Cardiac fibroblast (primary cell): ENCODE results near the gene PITPNM1.
"Not testable (repeated sequence)": the region's sequence is repeated elsewhere in the genome, so short reads cannot be mapped to it uniquely, and the experiment has no call there.

ENCODE experiments used
- DNase-seq, 2 donors: peaks; one replicate each; pipeline versions ENCODE4 v3.0.0 to v3.0.0-alpha.2; 2010; ENCODE audit warnings: low read depth in 2 of 2
- H3K4me3 ChIP-seq, 2 donors: replicated peaks in 1 of 2; 1 replicate in 1 of 2; 2 replicates in 1 of 2; pipeline ENCODE4 v1.5.1; 2011; ENCODE audit warnings: low read depth in 2 of 2, low read length in 2 of 2, mild to moderate bottlenecking in 2 of 2, moderate library complexity in 1 of 2
- TF ChIP-seq, protein P1 (sequence below): IDR thresholded peaks from one replicate; pipeline ENCODE4 v1.5.1; 2011; ENCODE audit warnings: low read depth, mild to moderate bottlenecking, low read length, inconsistent platforms

PITPNM1 gene

DNA sequence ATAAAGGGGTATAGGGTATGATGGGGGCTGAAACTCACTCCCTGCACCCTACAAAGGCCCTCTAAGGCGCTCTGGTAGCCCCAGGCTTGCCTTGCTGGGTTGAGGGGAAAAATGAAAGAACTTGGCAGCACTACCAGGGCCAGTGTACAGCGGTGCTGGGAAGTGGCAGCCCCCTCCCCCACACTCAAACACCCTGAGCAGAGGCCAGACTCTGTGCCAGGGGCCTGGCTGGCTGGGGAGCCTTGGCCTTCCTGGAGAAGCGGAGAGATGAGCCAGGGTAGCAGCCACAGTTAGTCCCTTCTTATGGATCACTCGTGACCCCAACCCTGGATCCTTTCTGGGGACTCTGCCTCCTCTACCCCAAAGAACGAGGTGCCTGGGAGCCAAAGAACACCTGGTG lies 38.8 kb downstream of the PITPNM1 start:
- TF ChIP-seq, protein P1, sequence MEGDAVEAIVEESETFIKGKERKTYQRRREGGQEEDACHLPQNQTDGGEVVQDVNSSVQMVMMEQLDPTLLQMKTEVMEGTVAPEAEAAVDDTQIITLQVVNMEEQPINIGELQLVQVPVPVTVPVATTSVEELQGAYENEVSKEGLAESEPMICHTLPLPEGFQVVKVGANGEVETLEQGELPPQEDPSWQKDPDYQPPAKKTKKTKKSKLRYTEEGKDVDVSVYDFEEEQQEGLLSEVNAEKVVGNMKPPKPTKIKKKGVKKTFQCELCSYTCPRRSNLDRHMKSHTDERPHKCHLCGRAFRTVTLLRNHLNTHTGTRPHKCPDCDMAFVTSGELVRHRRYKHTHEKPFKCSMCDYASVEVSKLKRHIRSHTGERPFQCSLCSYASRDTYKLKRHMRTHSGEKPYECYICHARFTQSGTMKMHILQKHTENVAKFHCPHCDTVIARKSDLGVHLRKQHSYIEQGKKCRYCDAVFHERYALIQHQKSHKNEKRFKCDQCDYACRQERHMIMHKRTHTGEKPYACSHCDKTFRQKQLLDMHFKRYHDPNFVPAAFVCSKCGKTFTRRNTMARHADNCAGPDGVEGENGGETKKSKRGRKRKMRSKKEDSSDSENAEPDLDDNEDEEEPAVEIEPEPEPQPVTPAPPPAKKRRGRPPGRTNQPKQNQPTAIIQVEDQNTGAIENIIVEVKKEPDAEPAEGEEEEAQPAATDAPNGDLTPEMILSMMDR = no peak
- no peak overlapping the region for H3K4me3 ChIP-seq
- no peak for DNase-seq

DNA sequence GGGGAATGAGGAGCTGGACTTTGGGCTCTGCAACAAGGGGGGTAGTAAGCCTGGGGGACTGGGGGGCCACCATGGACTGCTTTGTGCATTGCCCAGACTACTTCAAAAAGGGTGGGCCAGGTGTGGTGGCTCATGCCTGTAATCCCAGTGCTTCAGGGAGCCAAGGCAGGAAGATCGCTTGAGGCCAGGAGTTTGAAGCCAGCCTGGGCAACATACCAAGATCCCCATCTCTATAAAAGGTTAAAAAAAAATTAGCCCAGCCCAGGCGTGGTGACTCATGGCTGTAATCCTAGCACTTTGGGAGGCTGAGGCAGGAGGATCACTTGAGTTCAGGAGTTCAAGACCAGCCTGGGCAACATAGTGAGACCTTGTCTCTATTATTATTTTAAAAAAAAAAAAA lies 39.6 kb downstream of the PITPNM1 start:
- H3K4me3 ChIP-seq = not testable (repeated sequence)
- DNase-seq = peak; percentile 20 to 38

DNA sequence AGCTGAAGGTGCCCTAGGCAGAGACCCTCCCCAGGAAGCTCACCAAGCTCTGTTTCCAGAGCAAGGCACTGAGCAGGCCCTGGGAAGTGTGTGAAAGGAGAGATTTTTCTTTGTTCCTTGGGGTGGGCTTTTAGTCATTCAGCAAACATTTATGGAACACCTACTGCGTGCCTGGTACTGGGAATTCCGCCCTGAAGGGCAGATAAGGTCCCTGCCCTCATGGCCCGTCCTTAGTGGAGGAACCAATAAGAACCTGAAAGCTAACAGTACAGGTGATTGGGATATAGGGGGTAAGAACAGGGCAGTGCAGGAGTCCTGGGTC lies 40.0 kb downstream of the PITPNM1 start:
- DNase-seq = no peak
- TF ChIP-seq, protein P1 = no peak

DNA sequence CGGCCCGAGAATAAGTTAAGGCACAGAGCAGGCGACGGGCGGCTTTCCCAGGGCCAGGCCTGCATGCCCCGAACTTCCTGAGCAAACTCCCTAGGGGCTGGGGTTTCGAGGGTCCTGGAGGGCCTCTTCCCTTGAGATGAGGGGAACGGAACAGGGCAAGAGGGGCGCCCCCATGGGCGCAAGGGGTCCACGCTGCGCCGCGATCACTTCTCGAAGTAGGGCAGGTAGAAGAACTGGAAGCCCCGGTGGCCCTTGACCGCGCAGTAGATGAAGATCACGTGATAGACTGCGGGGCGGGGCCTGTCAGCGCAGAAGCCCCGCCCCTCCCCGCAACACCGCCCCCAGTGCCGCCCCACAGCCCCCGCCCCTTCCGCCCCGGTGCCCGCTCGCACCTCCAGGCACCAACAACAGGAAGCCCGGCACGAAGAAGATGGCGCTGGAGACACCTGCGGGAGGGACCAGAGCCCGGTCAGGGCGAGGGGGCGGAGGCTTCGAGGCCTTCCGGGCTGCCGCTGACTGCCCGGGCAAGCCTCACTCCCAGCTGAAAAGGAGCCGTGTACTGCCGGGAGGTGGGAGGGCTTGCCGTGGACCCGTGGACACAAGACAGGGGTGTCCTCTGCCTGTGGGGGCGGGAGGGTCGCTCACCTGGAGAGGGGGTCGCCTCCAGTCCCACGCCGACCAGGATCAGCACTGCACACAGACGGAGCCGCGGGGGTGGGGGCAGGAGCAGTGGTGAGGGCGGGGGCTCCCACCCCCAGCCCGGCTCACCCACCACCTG lies 40.6 kb downstream of the PITPNM1 start:
- DNase-seq = peak; percentile 61 to 68
- H3K4me3 ChIP-seq = peak overlapping the region; percentile 56
- TF ChIP-seq, protein P1 = no peak

More for the DNA sequence above, 40.0 kb downstream of the PITPNM1 start:
- H3K4me3 ChIP-seq = peak overlapping the region; percentile 56

DNA sequence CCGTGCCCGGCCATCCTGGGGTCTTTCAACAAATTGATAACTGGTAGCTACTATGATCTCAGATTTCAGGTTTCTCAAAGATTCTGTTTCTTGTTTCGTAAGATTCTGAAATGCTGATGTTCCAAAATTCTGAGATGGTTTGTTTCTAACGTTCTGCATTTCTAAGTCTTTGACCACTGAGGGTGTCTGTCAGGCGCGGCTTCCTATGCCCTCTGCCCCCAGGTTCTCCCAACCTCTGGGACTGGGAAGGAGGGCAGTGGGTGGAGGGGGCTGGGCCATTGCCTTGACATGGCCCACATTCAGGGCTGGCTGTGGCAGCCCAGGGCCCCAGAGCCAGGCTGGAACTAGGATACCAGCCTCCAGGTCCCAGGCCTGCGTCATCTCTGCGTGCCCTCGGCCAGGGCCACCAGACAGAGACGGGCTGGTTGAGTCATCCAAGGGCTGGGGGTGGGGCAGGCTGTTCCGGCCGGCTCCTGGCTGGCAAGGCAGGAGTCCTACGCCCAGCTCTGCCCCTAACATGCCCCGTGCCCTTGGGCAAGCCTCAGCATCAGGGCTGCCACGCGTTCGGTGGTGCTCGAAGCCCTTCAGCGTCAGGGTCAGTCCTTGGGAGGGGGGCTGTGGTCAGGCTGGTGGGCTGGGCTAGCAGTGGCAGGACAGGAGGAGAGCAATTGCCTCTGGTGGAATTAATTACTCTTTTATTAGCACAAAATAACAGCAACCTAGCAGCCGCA lies 41.3 kb downstream of the PITPNM1 start:
- peak overlapping the region; percentile 15 to 42 for H3K4me3 ChIP-seq
- TF ChIP-seq, protein P1 = no peak
- DNase-seq = peak in 1 of 2 donors; percentile 62

DNA sequence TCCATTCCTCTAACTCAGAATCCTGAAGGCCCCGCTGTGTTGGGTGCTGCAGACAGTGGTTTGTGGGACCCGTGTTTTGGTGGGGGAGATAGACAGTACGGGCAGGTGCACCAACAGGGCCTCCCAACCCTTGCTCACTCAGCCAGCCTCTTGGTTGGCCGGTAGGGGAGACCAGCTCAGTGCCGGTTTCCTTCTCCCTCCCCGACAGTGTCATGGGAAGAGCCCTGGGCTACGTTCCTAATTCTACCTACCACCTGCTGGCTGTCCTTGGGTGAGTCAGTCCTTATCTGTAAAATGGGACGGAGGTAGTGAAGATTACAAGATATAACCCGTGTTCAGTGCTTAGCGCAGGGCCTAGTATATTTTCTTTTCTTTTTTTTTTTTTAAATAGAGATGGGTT lies 42.0 kb downstream of the PITPNM1 start:
- no peak for DNase-seq
- no peak overlapping the region for H3K4me3 ChIP-seq
- TF ChIP-seq, protein P1 = no peak

DNA sequence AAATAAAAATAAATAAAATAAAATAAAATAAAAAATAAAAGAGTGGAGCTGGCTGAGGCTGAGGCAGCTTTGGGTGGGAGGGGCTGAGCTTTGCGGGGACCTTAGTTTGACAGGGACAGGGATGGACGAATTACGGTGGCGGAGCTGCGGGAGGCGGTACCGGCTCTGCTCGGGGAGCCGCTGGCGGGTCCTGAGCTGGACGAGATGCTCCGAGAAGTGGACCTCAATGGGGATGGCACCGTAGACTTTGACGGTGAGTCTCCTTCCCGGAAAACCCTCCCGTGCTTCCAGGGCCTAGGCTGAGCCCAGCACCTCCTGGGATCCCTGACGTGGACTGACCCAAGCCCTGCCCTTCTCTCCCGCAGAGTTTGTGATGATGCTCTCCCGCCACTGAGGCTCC lies 46.9 kb downstream of the PITPNM1 start:
- no peak for DNase-seq

More for the DNA sequence above, 46.9 kb downstream of the PITPNM1 start:
- TF ChIP-seq, protein P1 = no peak
- no peak overlapping the region for H3K4me3 ChIP-seq
